ENCODE measurements around the gene ATP5MC2.
"Not testable (repeated sequence)": the region's sequence is repeated elsewhere in the genome, so short reads cannot be mapped to it uniquely, and the experiment has no call there.

The ATP5MC2 gene

DNA sequence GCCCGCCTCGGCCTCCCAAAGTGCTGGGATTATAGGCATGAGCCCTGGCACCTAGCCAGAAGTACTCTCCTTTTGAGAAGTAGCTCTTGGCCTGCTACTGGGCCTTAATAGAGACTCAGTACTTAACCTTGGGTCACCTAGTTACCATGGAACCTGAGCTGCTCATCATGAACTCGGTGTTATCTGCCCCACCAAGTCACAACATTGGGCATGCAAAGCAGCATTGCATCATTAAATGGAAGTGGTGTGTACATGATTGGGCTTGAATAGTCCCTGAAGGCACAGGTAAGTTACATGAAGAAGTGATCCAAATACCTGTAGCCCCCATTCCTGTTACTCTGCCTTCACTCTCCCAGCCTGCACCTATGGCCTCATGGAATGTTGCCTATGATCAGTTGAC is 31.8 kb downstream of the ATP5MC2 start:
- DNase-seq = no peak

GRCh38 chr12:53643232-53643979 is 32.5 kb downstream of the ATP5MC2 start:
- no peak for DNase-seq

DNA sequence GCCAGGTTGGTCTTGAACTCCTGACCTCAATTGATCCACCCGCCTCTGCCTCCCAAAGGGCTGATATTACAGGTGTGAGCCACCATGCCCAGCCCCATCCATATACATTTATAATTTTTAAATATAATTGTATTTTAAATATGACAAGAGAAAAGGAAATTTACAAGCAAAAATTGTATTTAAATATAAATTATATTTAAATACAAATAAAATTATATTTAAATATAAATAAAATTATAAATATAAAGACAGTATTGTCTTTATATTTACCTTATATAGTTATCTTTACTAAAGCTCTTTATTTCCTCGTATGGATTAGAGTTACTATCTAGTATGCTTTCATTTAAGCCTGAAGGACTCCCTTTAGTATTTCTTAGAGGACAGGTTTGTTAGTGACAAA is 37.8 kb downstream of the ATP5MC2 start:
- no peak for DNase-seq

DNA sequence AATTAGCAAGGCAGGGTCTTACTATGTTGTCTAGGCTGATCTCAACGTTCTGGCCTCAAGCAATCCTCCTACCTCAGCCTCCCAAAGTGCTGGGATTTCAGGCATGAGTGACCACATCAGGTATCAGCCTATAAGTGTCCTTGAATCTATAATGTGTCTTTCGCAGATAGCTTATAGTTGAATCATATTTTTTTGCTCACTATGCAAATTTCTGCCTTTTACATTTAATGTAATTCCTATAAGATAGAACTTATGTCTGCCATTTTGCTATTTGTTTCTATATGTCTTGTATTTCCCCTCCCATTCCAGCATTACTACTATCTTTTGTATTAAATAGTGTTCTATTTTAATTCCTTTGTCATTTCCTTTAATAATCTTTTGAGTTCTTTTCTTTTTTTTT is 39.2 kb downstream of the ATP5MC2 start:
- no peak for DNase-seq

DNA sequence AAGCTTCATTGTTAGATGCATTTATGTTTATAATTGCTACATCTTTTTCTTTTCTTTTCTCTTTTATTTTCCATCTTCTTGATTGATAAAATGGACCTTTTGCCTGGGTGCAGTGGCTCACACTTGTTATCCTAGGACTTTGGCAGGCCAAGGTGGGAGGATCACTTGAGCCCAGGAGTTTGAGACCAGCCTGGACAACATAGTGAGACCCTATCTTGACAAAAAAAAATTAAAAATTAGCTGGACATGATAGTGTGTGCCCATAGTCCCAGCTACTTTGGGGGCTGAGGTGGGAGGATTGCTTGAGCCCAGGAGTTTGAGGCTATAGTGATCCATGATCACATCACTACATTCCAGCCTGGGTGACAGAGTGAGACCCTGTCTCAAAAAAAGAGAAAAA is 40.2 kb downstream of the ATP5MC2 start:
- not testable (repeated sequence) for DNase-seq

GRCh38 chr12:53631721-53632120 is 44.2 kb downstream of the ATP5MC2 start:
- DNase-seq = no peak

GRCh38 chr12:53627919-53628318 is 48.0 kb downstream of the ATP5MC2 start:
- no peak for DNase-seq

- DNase-seq = no peak
Measured at GRCh38 chr12:53626702-53627169, 49.1 kb downstream of the ATP5MC2 start.

DNA sequence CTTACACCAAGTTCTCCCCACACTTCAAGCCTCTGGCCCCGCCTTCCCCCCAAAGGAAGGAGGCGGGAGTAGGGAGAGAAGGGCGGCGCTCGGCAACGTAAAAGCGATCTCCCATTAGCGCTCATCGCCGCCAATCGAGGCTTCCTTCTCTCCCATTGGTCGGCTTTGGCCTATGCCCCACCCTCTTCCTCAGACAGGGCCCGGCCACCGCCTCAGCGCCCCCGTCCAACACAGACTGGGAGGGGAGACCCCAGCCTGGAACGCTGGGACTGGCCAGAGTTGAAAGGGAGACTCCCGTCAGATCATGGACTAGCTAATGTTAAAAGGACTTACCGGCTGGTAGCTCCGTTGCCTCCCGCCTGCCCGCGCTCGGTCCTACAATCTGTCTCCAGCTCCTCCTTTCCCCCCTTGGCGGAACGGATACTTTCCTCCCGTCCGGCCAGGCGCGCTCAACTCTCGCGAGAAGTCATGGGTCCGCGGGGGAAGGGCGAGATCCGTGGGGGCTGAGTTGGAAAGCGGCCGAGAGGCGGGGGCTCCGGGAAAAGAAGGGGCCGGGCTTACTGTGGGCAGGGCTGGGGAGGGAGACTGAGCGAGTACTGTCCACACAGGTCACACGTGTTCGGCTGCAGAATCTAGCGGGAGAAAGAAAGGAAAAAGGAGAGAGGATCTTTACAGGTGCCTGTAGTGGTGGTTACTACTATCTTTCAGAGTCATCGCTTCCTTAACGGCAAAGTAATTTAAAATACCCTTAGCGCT is 49.8 kb downstream of the ATP5MC2 start, which contains the start of gene ATF7:
Gene ATF7, minus strand, starts transcription at position 437 of the 756 bp plus-strand sequence. CDS start 25,382 bp downstream, outside the sequence.
- peak; percentile 97 to 99 for DNase-seq

GRCh38 chr12:53625373-53625945 is 50.4 kb downstream of the ATP5MC2 start:
- no peak for DNase-seq

- no peak for DNase-seq
Measured at GRCh38 chr12:53624956-53625355, 50.9 kb downstream of the ATP5MC2 start.

GRCh38 chr12:53624458-53624857 is 51.4 kb downstream of the ATP5MC2 start:
- DNase-seq = no peak

DNA sequence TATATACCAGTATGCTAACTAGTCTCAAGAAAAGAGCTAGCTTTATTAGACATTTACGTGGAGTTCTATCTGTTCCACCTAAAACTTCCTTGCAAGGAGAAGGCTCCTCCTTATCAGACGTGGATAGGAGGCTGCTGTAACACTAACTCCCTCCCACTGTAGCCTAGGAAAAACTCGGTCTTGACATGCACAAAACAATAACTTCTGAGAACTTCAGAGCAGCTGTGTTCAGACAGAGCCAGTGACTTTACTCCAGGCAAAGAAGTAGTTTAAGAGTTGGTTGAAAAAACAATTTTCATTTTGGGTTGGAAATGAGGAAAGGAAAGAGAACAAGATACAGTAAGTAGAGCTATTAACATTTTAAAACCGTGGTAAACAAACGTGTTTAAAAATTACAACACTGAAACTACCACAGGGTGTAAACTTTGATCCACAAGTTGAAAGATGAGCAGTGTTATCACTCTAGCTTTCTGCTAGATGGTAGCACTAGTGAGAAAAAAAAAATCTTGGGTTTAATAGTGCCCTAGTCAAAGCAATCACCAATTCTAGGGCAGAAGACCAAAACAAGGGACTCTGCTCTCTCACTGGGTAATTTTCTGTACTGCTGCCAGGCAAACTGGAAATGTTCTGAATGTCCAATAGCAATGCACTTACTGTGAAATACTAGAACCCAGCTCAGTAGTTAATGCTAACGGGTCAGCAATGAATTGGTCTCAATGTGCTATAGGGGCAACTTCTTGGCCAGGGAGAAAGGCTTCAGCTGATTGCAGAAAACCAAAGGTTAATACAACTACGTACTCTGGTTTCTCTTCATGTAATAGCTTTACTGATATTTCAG is 52.1 kb downstream of the ATP5MC2 start:
- no peak for DNase-seq

GRCh38 chr12:53622724-53623123 is 53.2 kb downstream of the ATP5MC2 start:
- DNase-seq = no peak

GRCh38 chr12:53618275-53618674 is 57.6 kb downstream of the ATP5MC2 start:
- no peak for DNase-seq

GRCh38 chr12:53617700-53618099 is 58.2 kb downstream of the ATP5MC2 start:
- no peak for DNase-seq

DNA sequence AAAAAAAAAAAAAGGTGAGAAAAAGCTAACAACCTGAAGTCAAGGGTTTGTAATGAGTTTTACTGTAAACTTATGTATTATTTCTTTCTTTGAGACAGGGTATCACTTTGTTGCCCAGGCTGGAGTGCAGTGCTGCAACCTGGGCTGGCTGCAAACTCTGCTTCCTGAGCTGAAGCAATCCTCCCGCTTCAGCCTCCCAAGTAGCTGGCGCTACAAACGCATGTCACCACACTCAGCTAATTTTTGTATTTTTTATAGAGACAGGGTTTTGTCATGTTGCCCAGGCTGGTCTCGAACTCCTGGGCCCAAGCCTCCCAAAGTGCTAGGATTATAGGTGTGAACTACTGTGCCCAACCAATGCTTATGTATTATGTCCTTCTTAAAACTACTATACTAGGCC is 58.9 kb downstream of the ATP5MC2 start:
- no peak for DNase-seq
